Right renal pelvis (tissue), 4 donors: Measurements from ENCODE around the gene ACTG2. TPM values are rescaled to one million over a fixed set of nuclear protein-coding genes. Genes with fewer than 3 reads are reported as not detected.
"Not testable (repeated sequence)": the region's sequence is repeated elsewhere in the genome, so short reads cannot be mapped to it uniquely, and the experiment has no call there.

Experiments used
- DNase-seq, 4 donors: peaks; one replicate each; pipeline ENCODE4 v3.0.0-alpha.2; 2013; ENCODE audit warnings: low read depth in 4 of 4, low spot score in 3 of 4, missing footprints in 1 of 4
- polyA plus RNA-seq, 4 donors: library from polyadenylated mRNA; unstranded; fragments of 120-200 nt; gene quantifications; one replicate each; pipeline ENCODE4 v1.2.1, GENCODE V29; 2013; ENCODE audit not compliant: insufficient read length in 4 of 4

ACTG2 gene
- polyA plus RNA-seq, 4 donors, result 0.80 to 2.9 (median 1.3) TPM

GRCh38 chr2:73931531-73932500 is 39.0 kb downstream of the ACTG2 start:
- DNase-seq, result no peak

GRCh38 chr2:73933194-73933593 is 40.4 kb downstream of the ACTG2 start:
- no peak for DNase-seq

- DNase-seq, result no peak
Observed at GRCh38 chr2:73935641-73936040, 42.8 kb downstream of the ACTG2 start.

- no peak for DNase-seq
Observed at GRCh38 chr2:73937103-73937885, 44.5 kb downstream of the ACTG2 start.

- DNase-seq, result no peak
Observed at GRCh38 chr2:73937899-73938298, 45.1 kb downstream of the ACTG2 start.

- DNase-seq, result no peak
Observed at GRCh38 chr2:73938718-73939352, 46.0 kb downstream of the ACTG2 start.

GRCh38 chr2:73939419-73939818 is 46.6 kb downstream of the ACTG2 start:
- DNase-seq, result no peak

GRCh38 chr2:73940066-73940465 is 47.3 kb downstream of the ACTG2 start:
- DNase-seq, result not testable (repeated sequence)

- no peak for DNase-seq
Observed at GRCh38 chr2:73942664-73943063, 49.9 kb downstream of the ACTG2 start.

- DNase-seq, result no peak
Observed at GRCh38 chr2:73944714-73945113, 51.9 kb downstream of the ACTG2 start.

- no peak for DNase-seq
Observed at GRCh38 chr2:73946215-73946614, 53.4 kb downstream of the ACTG2 start.

- no peak for DNase-seq
Observed at GRCh38 chr2:73946666-73947065, 53.9 kb downstream of the ACTG2 start.

GRCh38 chr2:73947412-73948018 is 54.7 kb downstream of the ACTG2 start:
- no peak for DNase-seq

- DNase-seq, result no peak
Observed at GRCh38 chr2:73949802-73950201, 57.0 kb downstream of the ACTG2 start.

- no peak for DNase-seq
Observed at GRCh38 chr2:73952499-73953446, 60.0 kb downstream of the ACTG2 start.

- no peak for DNase-seq
Observed at GRCh38 chr2:73956218-73956865, 63.5 kb downstream of the ACTG2 start.

- no peak for DNase-seq
Observed at GRCh38 chr2:73961274-73961673, 68.5 kb downstream of the ACTG2 start.

GRCh38 chr2:73961823-73962615 is 69.2 kb downstream of the ACTG2 start:
- DNase-seq, result no peak
